Skeletal muscle satellite cell (primary cell): ENCODE results near the gene DOCK9.
A peak's percentile ranks its signal among the peaks of the same experiment; 100 is the strongest.
"Not testable (repeated sequence)": the region's sequence is repeated elsewhere in the genome, so short reads cannot be mapped to it uniquely, and the experiment has no call there.

Experiments used
- H3K27me3 ChIP-seq: 2 replicates; pipeline ENCODE4 v1.7.0; 2013; ENCODE audit warnings: low read length; ENCODE audit not compliant: control insufficient read depth, insufficient read depth
- H3K36me3 ChIP-seq: 2 replicates; pipeline ENCODE4 v1.7.0; 2013; ENCODE audit warnings: mild to moderate bottlenecking, control low read depth, low read length; ENCODE audit not compliant: insufficient read depth
- H3K4me1 ChIP-seq: 2 replicates; pipeline ENCODE4 v1.7.0; 2013; ENCODE audit warnings: low read length; ENCODE audit not compliant: control insufficient read depth, insufficient read depth
- H3K4me2 ChIP-seq: 2 replicates; pipeline ENCODE4 v1.7.0; 2013; ENCODE audit warnings: mild to moderate bottlenecking, low read length
- H3K4me3 ChIP-seq: 2 replicates; pipeline ENCODE4 v1.7.0; 2013; ENCODE audit warnings: low read length
- H3K9ac ChIP-seq: 2 replicates; pipeline ENCODE4 v1.7.0; 2013; ENCODE audit warnings: mild to moderate bottlenecking, low read depth, low read length, moderate library complexity
- H3K9me3 ChIP-seq: replicated peaks from 2 replicates; pipeline ENCODE4 v1.7.0; 2013; ENCODE audit warnings: mild to moderate bottlenecking, control low read depth, low read length

DOCK9 gene

DNA sequence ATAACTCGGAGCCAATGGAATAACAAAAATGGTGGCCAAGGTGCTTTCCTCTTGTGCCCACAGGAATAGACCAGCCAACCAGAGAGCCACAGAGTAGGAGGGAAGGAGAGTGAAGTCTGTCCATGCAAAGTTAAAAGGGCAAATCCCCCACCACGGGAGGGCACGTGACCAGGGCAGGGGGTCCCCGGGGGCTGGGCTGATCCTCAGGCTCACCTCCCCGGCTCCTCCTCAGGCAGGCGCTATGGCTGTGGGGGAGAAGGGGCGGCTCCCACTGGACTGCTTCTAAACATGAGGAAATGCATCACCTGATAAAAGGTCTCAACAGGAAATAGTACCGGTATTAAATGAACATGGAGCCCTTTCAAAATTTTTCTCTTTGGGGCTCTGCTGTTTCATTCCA lies 152.2 kb downstream of the DOCK9 start:
- no peak overlapping the region for H3K4me2 ChIP-seq
- H3K36me3 ChIP-seq: peaks cover 22% of the 10 kb centered on the region
- no peak overlapping the region for H3K4me3 ChIP-seq
- no peaks in the 10 kb centered on the region for H3K27me3 ChIP-seq
- H3K4me1 ChIP-seq: peaks cover 29% of the 10 kb centered on the region
- H3K9me3 ChIP-seq: no peaks in the 10 kb centered on the region
- H3K9ac ChIP-seq: no peak overlapping the region

DNA sequence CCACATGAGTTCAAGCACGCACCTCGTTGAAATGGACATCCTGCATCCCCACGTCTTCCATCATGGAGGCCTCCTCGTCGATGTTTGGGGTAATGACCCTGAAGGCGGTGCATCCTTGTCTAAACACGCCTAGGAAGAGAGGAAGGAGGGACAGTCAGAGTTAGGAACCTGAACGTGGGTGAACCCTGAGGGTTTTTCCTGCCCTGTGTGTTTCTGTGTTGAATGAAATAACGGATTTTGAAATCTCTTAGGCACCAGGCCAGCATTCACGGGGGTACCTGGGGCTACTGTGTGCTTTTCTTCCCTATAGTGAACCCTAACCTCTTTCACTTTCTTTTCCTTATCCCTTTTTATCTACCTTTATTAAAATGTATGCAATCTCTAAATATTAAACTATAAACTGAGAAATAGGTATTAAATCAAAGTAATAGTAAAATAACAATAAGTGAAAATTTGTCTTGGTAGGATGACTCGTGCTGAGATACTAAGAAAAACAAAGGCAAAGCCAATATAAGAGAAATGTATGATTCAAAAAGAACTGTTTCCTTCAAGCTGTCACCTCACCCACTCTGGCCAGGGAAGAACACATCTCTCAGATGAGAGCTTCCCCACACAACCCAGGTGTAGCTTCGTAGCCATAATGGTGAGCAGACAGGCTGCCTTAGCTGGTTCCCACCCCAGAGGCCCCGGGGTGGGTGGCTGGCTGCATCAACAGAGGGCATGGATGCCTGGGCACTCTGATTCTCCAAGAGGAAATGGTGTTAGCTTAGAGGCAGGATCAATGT lies 153.3 kb downstream of the DOCK9 start:
- H3K4me2 ChIP-seq: peak overlapping the region; percentile 55
- no peak overlapping the region for H3K9ac ChIP-seq
- H3K4me3 ChIP-seq: no peak overlapping the region
- peaks cover 30% of the 10 kb centered on the region for H3K4me1 ChIP-seq
- H3K36me3 ChIP-seq: peaks cover 16% of the 10 kb centered on the region
- H3K9me3 ChIP-seq: no peaks in the 10 kb centered on the region
- H3K27me3 ChIP-seq: no peaks in the 10 kb centered on the region

DNA sequence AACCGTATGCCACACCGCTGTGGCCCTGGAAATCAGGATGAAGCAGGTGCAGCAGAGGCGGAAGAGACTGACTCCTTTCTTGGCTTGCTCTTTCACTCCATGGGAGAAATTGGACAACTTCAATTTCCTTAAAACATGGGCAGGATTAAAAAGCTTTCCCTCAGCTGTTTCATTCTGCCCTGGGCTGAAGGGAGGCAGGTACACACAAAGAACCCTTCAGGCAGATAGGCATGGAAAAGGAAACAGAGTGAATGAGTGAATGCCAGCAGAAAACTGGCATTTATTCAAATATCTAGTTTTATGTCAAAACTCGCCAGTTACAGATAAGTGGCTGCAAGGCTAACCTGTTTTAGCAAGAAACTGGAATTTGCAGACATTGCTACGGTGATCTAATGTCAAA lies 154.4 kb downstream of the DOCK9 start:
- Histone ChIP-seq H3K4me3 (no peak overlapping the region), H3K9ac (no peak overlapping the region), H3K4me2 (no peak overlapping the region), H3K27me3 (no peaks in the 10 kb centered on the region), H3K4me1 (peaks cover 34% of the 10 kb centered on the region), H3K36me3 (peaks cover 12% of the 10 kb centered on the region), H3K9me3 (no peaks in the 10 kb centered on the region)

DNA sequence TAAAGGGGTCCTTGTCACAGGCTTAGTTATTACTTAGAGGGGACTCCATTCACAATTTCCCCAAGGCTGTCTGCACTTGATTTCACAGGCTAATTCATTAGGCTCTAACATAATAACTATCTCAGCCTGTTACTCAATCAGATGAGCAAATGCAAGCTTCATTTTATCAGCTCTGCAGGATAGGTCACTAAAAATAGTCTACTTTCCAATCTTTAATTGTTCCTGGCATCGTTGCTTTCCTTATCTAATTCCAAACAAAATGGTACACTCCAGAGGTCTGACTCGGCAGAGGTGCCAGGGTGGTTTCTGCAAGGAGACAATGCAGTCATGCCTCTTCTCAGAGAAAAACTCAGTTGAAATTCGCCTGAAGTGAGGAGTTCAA lies 155.6 kb downstream of the DOCK9 start:
- peaks cover 12% of the 10 kb centered on the region for H3K36me3 ChIP-seq
- H3K27me3 ChIP-seq: no peaks in the 10 kb centered on the region
- H3K9ac ChIP-seq: no peak overlapping the region
- no peak overlapping the region for H3K4me2 ChIP-seq
- H3K9me3 ChIP-seq: no peaks in the 10 kb centered on the region
- H3K4me1 ChIP-seq: peaks cover 34% of the 10 kb centered on the region
- H3K4me3 ChIP-seq: no peak overlapping the region

DNA sequence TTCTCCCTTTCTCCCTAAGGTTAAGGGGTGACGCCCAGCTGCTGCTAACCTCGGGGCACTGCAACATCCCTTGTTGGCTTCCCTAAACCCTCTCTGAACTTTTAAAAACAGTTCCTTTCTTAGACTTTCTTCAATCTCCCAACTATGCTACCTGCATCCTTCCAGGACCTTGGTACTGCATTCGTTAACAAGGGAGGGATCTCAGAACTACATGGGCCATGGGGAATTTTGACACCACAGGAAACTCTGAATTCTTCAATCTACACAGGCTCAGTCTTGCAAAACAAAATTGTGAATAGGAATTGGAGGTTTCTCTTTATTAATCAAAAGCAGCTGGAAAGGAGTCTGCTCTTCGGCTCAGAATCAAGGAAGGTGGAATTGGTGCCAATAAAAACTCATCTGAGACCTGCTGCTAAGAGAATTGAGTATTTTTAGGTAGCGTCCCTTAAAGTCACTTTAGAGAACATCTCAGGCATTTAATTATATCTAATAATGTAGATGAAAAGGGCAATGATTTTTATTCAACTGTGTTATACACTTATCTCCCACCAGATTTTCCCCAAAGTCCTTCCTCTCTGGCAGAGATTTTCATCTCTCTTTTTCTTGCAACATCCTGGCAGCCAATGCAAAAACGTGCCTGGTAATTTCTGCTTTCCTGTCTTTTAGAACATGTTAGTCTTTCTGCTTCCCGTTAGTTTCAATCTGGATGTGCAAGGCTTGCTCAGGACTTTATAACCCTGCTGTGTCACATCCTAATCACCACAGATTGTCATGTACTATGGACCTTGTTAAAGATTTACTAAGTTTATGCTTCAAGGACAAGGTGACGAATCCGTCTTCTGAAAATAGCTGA lies 156.3 kb downstream of the DOCK9 start:
- Histone ChIP-seq H3K4me1 (peaks cover 34% of the 10 kb centered on the region), H3K9ac (no peak overlapping the region), H3K36me3 (peaks cover 14% of the 10 kb centered on the region), H3K4me2 (no peak overlapping the region), H3K9me3 (no peaks in the 10 kb centered on the region), H3K4me3 (no peak overlapping the region), H3K27me3 (no peaks in the 10 kb centered on the region)

DNA sequence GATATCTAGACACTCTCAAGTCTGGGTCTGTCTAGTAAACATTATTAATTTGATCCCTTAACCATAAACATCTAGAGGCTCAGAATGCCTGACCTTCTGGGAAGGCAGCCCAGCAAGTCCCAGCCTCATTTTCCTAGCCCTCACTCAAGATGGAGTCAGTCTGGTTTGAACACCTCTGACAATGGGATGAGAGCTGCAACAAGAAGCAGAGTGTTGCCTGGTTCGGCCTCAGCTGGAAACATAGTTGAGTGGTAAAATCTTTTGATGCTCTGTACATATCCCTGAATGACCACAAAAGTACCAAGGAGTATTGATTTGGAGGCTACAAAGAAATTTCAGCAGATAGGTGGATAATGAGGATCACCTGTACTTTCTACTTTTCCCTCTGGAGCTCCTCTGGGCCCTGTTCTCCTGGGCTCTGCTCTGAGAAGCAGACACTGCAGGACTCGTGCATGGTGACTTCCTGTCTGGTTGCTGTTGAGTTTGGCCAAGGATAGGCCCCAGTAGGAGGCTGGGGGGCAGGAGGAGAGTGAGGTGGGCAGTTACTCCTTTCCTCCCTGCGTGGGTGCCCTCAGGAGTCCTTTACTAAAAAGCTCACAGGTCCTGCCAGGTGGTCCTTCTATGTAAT lies 157.0 kb downstream of the DOCK9 start:
- Histone ChIP-seq H3K9me3 (no peaks in the 10 kb centered on the region), H3K4me1 (peaks cover 34% of the 10 kb centered on the region), H3K4me2 (no peak overlapping the region), H3K9ac (no peak overlapping the region), H3K4me3 (no peak overlapping the region), H3K36me3 (peaks cover 19% of the 10 kb centered on the region), H3K27me3 (no peaks in the 10 kb centered on the region)

DNA sequence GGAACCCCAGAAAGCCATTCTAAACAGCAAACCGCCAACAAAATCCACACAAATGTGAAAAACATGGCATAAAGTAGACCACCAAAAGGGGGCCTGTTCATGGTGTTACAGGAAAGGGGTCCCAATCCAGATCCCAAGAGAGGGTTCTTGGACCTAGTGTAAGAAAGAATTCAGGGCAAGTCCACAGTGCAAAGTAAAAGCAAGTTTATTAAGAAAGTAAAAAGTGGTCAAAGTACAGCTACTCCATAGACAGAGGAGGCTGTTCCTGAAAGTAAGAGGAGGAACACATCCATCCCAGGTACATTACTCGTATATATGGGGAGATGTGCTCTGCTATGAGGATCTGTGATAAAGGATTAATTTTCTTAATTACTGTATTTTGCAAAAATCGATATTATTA lies 157.6 kb downstream of the DOCK9 start:
- Histone ChIP-seq H3K4me3 (no peak overlapping the region), H3K36me3 (peaks cover 19% of the 10 kb centered on the region), H3K4me1 (peaks cover 34% of the 10 kb centered on the region), H3K27me3 (no peaks in the 10 kb centered on the region), H3K9ac (no peak overlapping the region), H3K4me2 (no peak overlapping the region), H3K9me3 (no peaks in the 10 kb centered on the region)

DNA sequence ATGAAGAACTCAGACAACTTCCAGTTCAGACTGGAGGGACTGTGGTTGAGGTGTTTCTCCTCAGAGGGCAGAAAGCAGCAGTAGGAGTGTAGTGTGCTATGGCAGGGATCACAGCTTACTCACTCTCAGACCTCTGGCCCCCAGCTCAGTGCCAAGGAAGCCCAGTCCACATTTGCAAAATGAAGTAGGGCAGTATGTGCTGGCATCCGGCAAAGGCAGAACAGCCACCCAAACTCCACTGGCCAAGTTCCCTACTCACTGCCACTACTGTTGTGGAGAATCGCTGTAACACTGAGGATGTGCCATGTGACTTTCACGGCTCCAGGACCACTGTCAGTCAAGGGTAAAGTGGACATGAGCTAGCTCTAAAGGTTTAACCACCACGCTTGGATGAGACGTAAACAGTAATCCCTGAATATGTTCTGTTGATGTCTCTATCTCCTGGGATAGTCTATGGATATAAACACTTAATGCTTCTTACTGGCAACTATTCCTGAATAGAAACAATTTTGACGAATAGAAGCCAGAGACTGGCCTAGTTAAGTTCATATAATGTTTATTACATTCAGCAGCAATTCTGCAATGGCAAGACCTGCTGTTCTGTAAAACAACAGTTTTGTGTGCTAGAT lies 158.4 kb downstream of the DOCK9 start:
- no peak overlapping the region for H3K4me2 ChIP-seq
- peaks cover 19% of the 10 kb centered on the region for H3K36me3 ChIP-seq
- H3K4me1 ChIP-seq: peaks cover 26% of the 10 kb centered on the region
- no peak overlapping the region for H3K4me3 ChIP-seq
- H3K9me3 ChIP-seq: no peaks in the 10 kb centered on the region
- no peaks in the 10 kb centered on the region for H3K27me3 ChIP-seq
- no peak overlapping the region for H3K9ac ChIP-seq

DNA sequence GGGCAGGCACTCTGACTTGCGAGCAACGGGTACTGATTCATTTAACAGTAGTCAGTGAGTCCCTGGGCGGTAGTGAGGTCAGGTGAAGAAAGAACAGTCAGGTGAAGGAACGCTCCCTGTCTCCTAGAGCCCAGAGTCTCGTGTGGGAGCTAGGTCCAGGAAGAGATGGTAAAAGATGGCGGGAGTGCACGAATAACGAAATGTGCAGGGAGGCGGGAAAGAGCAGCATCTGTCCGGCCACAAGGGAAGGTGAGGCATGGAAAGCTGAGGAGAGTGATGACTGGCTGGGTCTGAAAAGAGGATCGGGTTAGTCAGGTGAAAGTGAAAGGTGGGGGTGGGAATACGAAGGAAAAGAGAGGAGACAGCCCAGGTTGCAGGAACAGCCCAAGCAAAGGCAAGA lies 161.5 kb downstream of the DOCK9 start:
- Histone ChIP-seq H3K9ac (no peak overlapping the region), H3K4me1 (peaks cover 11% of the 10 kb centered on the region), H3K9me3 (no peaks in the 10 kb centered on the region), H3K4me3 (no peak overlapping the region), H3K4me2 (no peak overlapping the region), H3K27me3 (no peaks in the 10 kb centered on the region), H3K36me3 (peaks cover 6% of the 10 kb centered on the region)

DNA sequence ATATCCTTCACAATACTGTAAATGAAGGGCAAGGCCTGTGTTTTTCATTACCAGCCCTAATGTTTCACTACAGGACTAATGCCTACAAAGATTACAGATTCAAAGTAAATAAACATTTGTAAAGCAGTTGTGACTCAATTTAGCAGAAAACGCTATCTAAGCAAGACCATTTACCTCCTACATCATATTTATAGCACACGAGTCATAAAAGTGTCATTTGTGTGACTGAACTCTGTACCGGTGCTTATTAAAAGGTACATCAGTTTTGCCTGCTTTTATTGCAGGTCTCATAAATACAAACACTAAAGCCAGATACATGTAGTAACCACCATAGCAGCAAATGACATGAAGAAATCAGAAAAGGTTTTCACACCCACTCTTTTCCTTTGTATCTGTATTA lies 163.9 kb downstream of the DOCK9 start:
- Histone ChIP-seq H3K4me2 (no peak overlapping the region), H3K27me3 (no peaks in the 10 kb centered on the region), H3K4me3 (no peak overlapping the region), H3K9me3 (no peaks in the 10 kb centered on the region), H3K36me3 (peaks cover 13% of the 10 kb centered on the region), H3K4me1 (no peaks in the 10 kb centered on the region), H3K9ac (no peak overlapping the region)

DNA sequence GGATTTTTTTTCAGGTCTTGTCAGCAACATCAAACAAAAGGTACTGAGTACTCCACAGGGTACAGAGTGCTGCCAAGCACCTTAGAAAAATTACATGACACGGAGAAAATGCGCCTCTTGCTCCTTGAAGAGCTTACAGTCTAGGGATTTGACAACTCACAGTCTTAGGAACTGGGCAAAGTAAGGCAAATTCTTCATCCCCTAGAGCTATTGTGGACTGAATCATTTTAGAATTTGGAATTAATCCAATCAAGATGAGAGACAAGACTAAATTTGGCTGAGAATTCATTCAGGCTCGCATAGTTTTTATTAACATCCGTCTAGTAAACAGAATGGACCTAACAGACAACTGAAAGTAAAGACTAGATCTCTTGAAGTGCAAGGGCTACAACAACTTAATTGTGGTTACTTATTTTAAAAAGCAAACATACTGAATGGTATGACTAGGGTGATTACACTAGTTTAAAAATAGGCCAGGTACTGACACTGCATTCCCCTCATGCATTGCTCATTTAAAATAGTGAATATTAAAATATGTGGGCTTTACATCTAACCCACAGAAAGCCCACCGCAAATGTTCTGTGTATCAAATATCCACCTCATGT lies 165.6 kb downstream of the DOCK9 start:
- H3K27me3 ChIP-seq, H3K4me2 ChIP-seq, H3K9me3 ChIP-seq, H3K9ac ChIP-seq, H3K4me3 ChIP-seq, H3K4me1 ChIP-seq: not testable (repeated sequence)
- H3K36me3 ChIP-seq: peaks cover 13% of the 10 kb centered on the region
